Loucy (cell line): ENCODE measurements around the gene RC3H2.
A peak's percentile ranks its signal among the peaks of the same experiment; 100 is the strongest.

ENCODE experiments used
- H2AFZ ChIP-seq: fragments of 200-600 bp; sonication (generic); 2 replicates; pipeline ENCODE4 v1.6.0; 2016; ENCODE audit warnings: antibody characterized with exemption, mild to moderate bottlenecking, low read length, moderate library complexity
- H3F3A ChIP-seq: fragments of 200-600 bp; 2 replicates; pipeline ENCODE4 v1.6.0; 2016; ENCODE audit warnings: antibody characterized with exemption, low read depth, mild to moderate bottlenecking
- H3K27me3 ChIP-seq: fragments of 200-600 bp; sonication (generic); 2 replicates; pipeline ENCODE4 v1.6.1; 2014; ENCODE audit warnings: low read length, mild to moderate bottlenecking; ENCODE audit not compliant: insufficient read depth, poor library complexity, severe bottlenecking
- H3K36me3 ChIP-seq: fragments of 200-600 bp; sonication (generic); 2 replicates; pipeline ENCODE4 v1.6.1; 2016; ENCODE audit warnings: low read length; ENCODE audit not compliant: insufficient read depth
- H3K4me1 ChIP-seq: fragments of 200-600 bp; sonication (generic); 2 replicates; pipeline ENCODE4 v1.5.1; 2014; ENCODE audit warnings: low read length, mild to moderate bottlenecking; ENCODE audit not compliant: insufficient read depth, poor library complexity, severe bottlenecking
- H3K4me2 ChIP-seq: fragments of 200-600 bp; sonication (generic); 2 replicates; pipeline ENCODE4 v1.6.0; 2014; ENCODE audit warnings: antibody characterized with exemption, low read length, low read depth, mild to moderate bottlenecking; ENCODE audit not compliant: poor library complexity, severe bottlenecking
- H3K4me3 ChIP-seq: fragments of 200-600 bp; sonication (generic); 2 replicates; pipeline ENCODE4 v1.5.1; 2014; ENCODE audit warnings: low read length, mild to moderate bottlenecking, mixed read lengths; ENCODE audit not compliant: poor library complexity, severe bottlenecking
- H3K79me2 ChIP-seq: fragments of 200-600 bp; sonication (generic); 2 replicates; pipeline ENCODE4 v1.6.1; 2014; ENCODE audit warnings: low read length; ENCODE audit not compliant: insufficient read depth
- H3K9ac ChIP-seq: fragments of 200-600 bp; sonication (generic); 2 replicates; pipeline ENCODE4 v1.6.0; 2014; ENCODE audit warnings: mild to moderate bottlenecking, low read depth, low read length, moderate library complexity; ENCODE audit not compliant: poor library complexity, severe bottlenecking
- H3K9me2 ChIP-seq: fragments of 200-600 bp; sonication (generic); replicated peaks from 2 replicates; pipeline ENCODE4 v1.6.1; 2016; ENCODE audit warnings: low read depth, low read length, mixed read lengths
- H3K9me3 ChIP-seq: fragments of 200-600 bp; sonication (generic); 2 replicates; pipeline ENCODE4 v1.6.1; 2014; ENCODE audit warnings: mild to moderate bottlenecking, antibody characterized with exemption, low read length, low read depth; ENCODE audit not compliant: insufficient read depth
- H4K20me1 ChIP-seq: fragments of 200-600 bp; sonication (generic); 2 replicates; pipeline ENCODE4 v1.6.0; 2014; ENCODE audit warnings: antibody characterized with exemption, low read length, mild to moderate bottlenecking; ENCODE audit not compliant: insufficient read depth, poor library complexity, severe bottlenecking
- CTCF ChIP-seq: fragments of 200-600 bp; sonication (generic); conservative IDR thresholded peaks from 2 replicates; pipeline ENCODE4 v1.5.1; 2014; ENCODE audit warnings: mild to moderate bottlenecking, antibody characterized with exemption, low read length
- EZH2phosphoT487 ChIP-seq: fragments of 200-600 bp; IDR thresholded peaks from 2 replicates; pipeline ENCODE4 v1.6.1; 2018; ENCODE audit warnings: antibody characterized with exemption, mild to moderate bottlenecking, moderate library complexity, borderline replicate concordance

Gene RC3H2

GRCh38 chr9:122940749-122941581 lies 35.8 kb upstream of the RC3H2 start, which contains the start of gene RABGAP1:
RABGAP1 (plus strand) TSS chr9:122941020; CDS start chr9:122957060, 16,040 bp downstream.
- Histone ChIP-seq H4K20me1 (peaks cover 18% of the 10 kb centered on the region), H3K9me3 (no peaks in the 10 kb centered on the region), H3K4me3 (peak within 1 kb of the TSS; percentile 93), H2AFZ (peak within 1 kb of the TSS; percentile 78), H3K4me1 (peaks cover 37% of the 10 kb centered on the region), H3K4me2 (peak within 1 kb of the TSS; percentile 100), H3K36me3 (peaks cover 15% of the 10 kb centered on the region; the same call in 1 of the 2 replicates), H3K79me2 (peaks cover 59% of the 10 kb centered on the region), H3K27me3 (no peaks in the 10 kb centered on the region), H3K9ac (peak within 1 kb of the TSS; percentile 87), H3F3A (no peaks in the 10 kb centered on the region), H3K9me2 (no peaks in the 10 kb centered on the region)
- no peak for TF ChIP-seq EZH2phosphoT487
- no peak for TF ChIP-seq CTCF

DNA sequence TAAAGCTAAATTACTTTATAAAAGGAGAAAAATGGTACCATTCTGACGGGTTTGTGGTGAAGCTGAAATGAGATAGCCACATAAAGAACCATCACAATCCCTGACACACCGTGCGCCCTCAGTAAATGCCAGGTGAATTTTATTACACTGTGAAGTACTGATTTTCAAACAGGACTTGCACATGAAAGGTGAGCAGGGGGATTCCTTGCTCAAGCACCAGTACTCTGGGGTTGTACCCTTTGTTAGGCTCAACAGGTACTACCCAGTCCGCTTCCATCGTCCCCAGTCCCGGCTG lies 35.2 kb upstream of the RC3H2 start:
- H2AFZ ChIP-seq, result peak overlapping the region; percentile 51; the same call in 1 of the 2 replicates
- peak overlapping the region; percentile 55 for H3K9ac ChIP-seq
- peaks cover 36% of the 10 kb centered on the region for H3K4me1 ChIP-seq
- H3K9me2 ChIP-seq, result no peaks in the 10 kb centered on the region
- no peaks in the 10 kb centered on the region for H3K27me3 ChIP-seq
- H3K4me2 ChIP-seq, result peak overlapping the region; percentile 71
- peaks cover 57% of the 10 kb centered on the region for H3K79me2 ChIP-seq
- peaks cover 14% of the 10 kb centered on the region for H4K20me1 ChIP-seq
- H3K36me3 ChIP-seq, result peaks cover 15% of the 10 kb centered on the region; the same call in 1 of the 2 replicates
- TF ChIP-seq EZH2phosphoT487 (no peak), CTCF (no peak)
- H3F3A ChIP-seq, result no peaks in the 10 kb centered on the region
- peak overlapping the region; percentile 66 for H3K4me3 ChIP-seq
- H3K9me3 ChIP-seq, result no peaks in the 10 kb centered on the region

DNA sequence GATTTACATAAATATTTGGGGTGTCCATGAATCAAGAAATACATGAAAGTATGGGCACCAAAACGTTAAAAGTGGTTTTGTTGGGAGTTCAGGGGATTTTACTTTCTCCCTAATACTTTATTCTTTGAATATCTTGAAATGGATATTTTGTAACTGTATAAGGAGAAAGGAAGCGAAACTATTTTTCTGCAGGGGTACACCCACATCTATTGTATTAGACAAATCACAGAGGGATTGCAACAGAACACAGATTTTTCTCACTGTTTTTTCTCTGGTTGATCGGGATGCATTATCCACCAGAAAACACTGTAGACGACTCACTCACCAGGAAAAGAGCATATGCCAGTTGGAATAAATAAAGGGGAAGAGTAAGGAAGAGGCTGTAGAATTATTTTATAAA lies 34.4 kb upstream of the RC3H2 start:
- no peak overlapping the region for H3K4me2 ChIP-seq
- no peak for TF ChIP-seq EZH2phosphoT487
- TF ChIP-seq CTCF, result no peak
- H3K9me2 ChIP-seq, result no peaks in the 10 kb centered on the region
- no peaks in the 10 kb centered on the region for H3F3A ChIP-seq
- no peak overlapping the region for H2AFZ ChIP-seq
- H3K79me2 ChIP-seq, result peaks cover 56% of the 10 kb centered on the region
- H3K9ac ChIP-seq, result no peak overlapping the region
- H3K27me3 ChIP-seq, result no peaks in the 10 kb centered on the region
- H3K4me3 ChIP-seq, result no peak overlapping the region
- peaks cover 31% of the 10 kb centered on the region for H3K4me1 ChIP-seq
- H3K9me3 ChIP-seq, result no peaks in the 10 kb centered on the region
- peaks cover 14% of the 10 kb centered on the region for H4K20me1 ChIP-seq
- H3K36me3 ChIP-seq, result peaks cover 15% of the 10 kb centered on the region; the same call in 1 of the 2 replicates
